NCI-H748 treated with DMSO at 0.1 percent for 48 hours (cell line): ENCODE measurements around the gene IGSF21.
"Not testable (repeated sequence)": the region's sequence is repeated elsewhere in the genome, so short reads cannot be mapped to it uniquely, and the experiment has no call there.

Source experiments
- DNase-seq: peaks from one replicate; lab custom pipeline; 2025; lab: John Stamatoyannopoulos, UW

The IGSF21 gene

GRCh38 chr1:18404460-18404859, 296.9 kb downstream of the IGSF21 start:
- DNase-seq = no peak

- no peak for DNase-seq
Observed at GRCh38 chr1:18407166-18408045, 299.8 kb downstream of the IGSF21 start.

GRCh38 chr1:18408656-18409370, 301.2 kb downstream of the IGSF21 start:
- DNase-seq = no peak

- no peak for DNase-seq
Observed at GRCh38 chr1:18409609-18410237, 302.1 kb downstream of the IGSF21 start.

- DNase-seq = no peak
Observed at GRCh38 chr1:18410407-18410806, 302.8 kb downstream of the IGSF21 start.

- no peak for DNase-seq
Observed at GRCh38 chr1:18411321-18411720, 303.7 kb downstream of the IGSF21 start.

GRCh38 chr1:18411820-18412641, 304.4 kb downstream of the IGSF21 start:
- DNase-seq = no peak

- no peak for DNase-seq
Observed at GRCh38 chr1:18412882-18413353, 305.3 kb downstream of the IGSF21 start.

- no peak for DNase-seq
Observed at GRCh38 chr1:18413541-18414305, 306.1 kb downstream of the IGSF21 start.

- no peak for DNase-seq
Observed at GRCh38 chr1:18414321-18414720, 306.7 kb downstream of the IGSF21 start.

GRCh38 chr1:18414872-18415447, 307.4 kb downstream of the IGSF21 start:
- no peak for DNase-seq

- DNase-seq = no peak
Observed at GRCh38 chr1:18415448-18416027, 307.9 kb downstream of the IGSF21 start.

GRCh38 chr1:18416126-18416525, 308.5 kb downstream of the IGSF21 start:
- DNase-seq = not testable (repeated sequence)

- DNase-seq = no peak
Observed at GRCh38 chr1:18417316-18418269, 310.0 kb downstream of the IGSF21 start.

GRCh38 chr1:18419113-18419844, 311.7 kb downstream of the IGSF21 start:
- DNase-seq = no peak

- DNase-seq = no peak
Observed at GRCh38 chr1:18419845-18420184, 312.2 kb downstream of the IGSF21 start.

GRCh38 chr1:18422076-18422777, 314.6 kb downstream of the IGSF21 start:
- no peak for DNase-seq

GRCh38 chr1:18422954-18423353, 315.4 kb downstream of the IGSF21 start:
- DNase-seq = no peak
